Measurements from ENCODE around the gene RNF130.

Gene RNF130

GRCh38 chr5:179918742-179919486 lies 152.6 kb downstream of the RNF130 start:
- TF ChIP-seq POLR2A (IDR thresholded peaks at IDR 0.05; ENCODE audit: low read length), result no peak
- no peak for TF ChIP-seq GATA1 (IDR thresholded peaks at IDR 0.05; ENCODE audit: low read depth, low read length)

GRCh38 chr5:179916523-179916922 lies 155.0 kb downstream of the RNF130 start:
- no peak for DNase-seq
- no peak for TF ChIP-seq POLR2A (IDR thresholded peaks at IDR 0.05; ENCODE audit: low read length)
- no peak for TF ChIP-seq GATA1 (IDR thresholded peaks at IDR 0.05; ENCODE audit: low read depth, low read length)

More at GRCh38 chr5:179918742-179919486, 152.6 kb downstream of the RNF130 start:
- no peak for DNase-seq

- no peak for DNase-seq
- no peak for TF ChIP-seq GATA1 (IDR thresholded peaks at IDR 0.05; ENCODE audit: low read depth, low read length)
- no peak for TF ChIP-seq POLR2A (IDR thresholded peaks at IDR 0.05; ENCODE audit: low read length)
Observed at GRCh38 chr5:179915406-179915935, 156.1 kb downstream of the RNF130 start.

GRCh38 chr5:179914032-179914755 lies 157.4 kb downstream of the RNF130 start:
- no peak for DNase-seq
- TF ChIP-seq POLR2A (IDR thresholded peaks at IDR 0.05; ENCODE audit: low read length), result no peak
- TF ChIP-seq GATA1 (IDR thresholded peaks at IDR 0.05; ENCODE audit: low read depth, low read length), result no peak

- no peak for DNase-seq
- TF ChIP-seq POLR2A (IDR thresholded peaks at IDR 0.05; ENCODE audit: low read length) (no peak), GATA1 (IDR thresholded peaks at IDR 0.05; ENCODE audit: low read depth, low read length) (no peak)
Observed at GRCh38 chr5:179913461-179913860, 158.1 kb downstream of the RNF130 start.

GRCh38 chr5:179912951-179913350 lies 158.6 kb downstream of the RNF130 start:
- no peak for DNase-seq
- no peak for TF ChIP-seq POLR2A (IDR thresholded peaks at IDR 0.05; ENCODE audit: low read length)
- TF ChIP-seq GATA1 (IDR thresholded peaks at IDR 0.05; ENCODE audit: low read depth, low read length), result no peak

GRCh38 chr5:179912386-179912785 lies 159.2 kb downstream of the RNF130 start:
- DNase-seq, result no peak
- no peak for TF ChIP-seq GATA1 (IDR thresholded peaks at IDR 0.05; ENCODE audit: low read depth, low read length)
- no peak for TF ChIP-seq POLR2A (IDR thresholded peaks at IDR 0.05; ENCODE audit: low read length)

GRCh38 chr5:179909224-179909623 lies 162.3 kb downstream of the RNF130 start:
- no peak for DNase-seq
- TF ChIP-seq GATA1 (IDR thresholded peaks at IDR 0.05; ENCODE audit: low read depth, low read length) (no peak), POLR2A (IDR thresholded peaks at IDR 0.05; ENCODE audit: low read length) (no peak)

- TF ChIP-seq POLR2A (IDR thresholded peaks at IDR 0.05; ENCODE audit: low read length), result no peak
- TF ChIP-seq GATA1 (IDR thresholded peaks at IDR 0.05; ENCODE audit: low read depth, low read length), result no peak
- peak in 1 of 2 experiments; percentile 16 for DNase-seq
Observed at GRCh38 chr5:179908528-179908927, 163.0 kb downstream of the RNF130 start.

GRCh38 chr5:179907556-179908324 lies 163.8 kb downstream of the RNF130 start, which contains the start of gene TBC1D9B:
Gene TBC1D9B (minus strand): TSS chr5:179907897. CDS start chr5:179907821, 76 bp downstream.
- TF ChIP-seq GATA1 (IDR thresholded peaks at IDR 0.05; ENCODE audit: low read depth, low read length) (no peak), POLR2A (IDR thresholded peaks at IDR 0.05; ENCODE audit: low read length) (no peak)
- DNase-seq, result peak; percentile 82 to 90

- DNase-seq, result peak; percentile 22 to 41
- TF ChIP-seq GATA1 (IDR thresholded peaks at IDR 0.05; ENCODE audit: low read depth, low read length) (no peak), POLR2A (IDR thresholded peaks at IDR 0.05; ENCODE audit: low read length) (no peak)
Observed at GRCh38 chr5:179906795-179907555, 164.6 kb downstream of the RNF130 start.

- DNase-seq, result no peak
- no peak for TF ChIP-seq POLR2A (IDR thresholded peaks at IDR 0.05; ENCODE audit: low read length)
- TF ChIP-seq GATA1 (IDR thresholded peaks at IDR 0.05; ENCODE audit: low read depth, low read length), result no peak
Observed at GRCh38 chr5:179906294-179906794, 165.2 kb downstream of the RNF130 start.

- no peak for TF ChIP-seq GATA1 (IDR thresholded peaks at IDR 0.05; ENCODE audit: low read depth, low read length)
- peak; percentile 20 for TF ChIP-seq POLR2A (IDR thresholded peaks at IDR 0.05; ENCODE audit: low read length)
- DNase-seq, result no peak
Observed at GRCh38 chr5:179905161-179905560, 166.4 kb downstream of the RNF130 start.

Data from erythroblast (primary cell).